HepG2 (cell line): ENCODE data around the gene SMTNL1.

ENCODE experiments used
- ASH2L ChIP-seq: fragments of 300-600, 200-600 bp; sonication (generic); IDR thresholded peaks from 2 replicates; pipeline ENCODE4 v1.7.0; 2017; ENCODE audit warnings: low read depth, mild to moderate bottlenecking, moderate library complexity, mixed read lengths, low read length; ENCODE audit not compliant: insufficient read length
- ATAD3A ChIP-seq: sonication (generic); formaldehyde crosslinking; IDR thresholded peaks from 2 replicates; pipeline ENCODE4 v1.4.0; 2020; ENCODE audit warnings: missing genetic modification reagents
- SMAD3 ChIP-seq: sonication (generic); formaldehyde crosslinking; IDR thresholded peaks from 2 replicates; pipeline ENCODE4 v1.4.0; 2020; ENCODE audit warnings: missing genetic modification reagents
- TAF15 ChIP-seq: fragments of 200-400 bp; formaldehyde crosslinking; IDR thresholded peaks from one replicate; pipeline ENCODE4 v1.6.1; 2018; ENCODE audit warnings: mild to moderate bottlenecking, low read depth, low read length; ENCODE audit not compliant: poor library complexity, severe bottlenecking
- ZNF280D ChIP-seq: sonication (generic); formaldehyde crosslinking; IDR thresholded peaks from 2 replicates; pipeline ENCODE4 v1.5.1; 2020; ENCODE audit warnings: mild to moderate bottlenecking, missing genetic modification reagents
- ZNF790 ChIP-seq: sonication (generic); formaldehyde crosslinking; IDR thresholded peaks from 2 replicates; pipeline ENCODE4 v1.8.0; 2022; ENCODE audit warnings: missing genetic modification reagents, mild to moderate bottlenecking, borderline replicate concordance
- ZNF841 ChIP-seq: sonication (generic); formaldehyde crosslinking; IDR thresholded peaks from 2 replicates; pipeline ENCODE4 v1.8.1; 2023; ENCODE audit warnings: missing genetic modification reagents, borderline replicate concordance
- TF ChIP-seq, protein P1 (sequence below): fragments of 450-650 bp; IDR thresholded peaks from 2 replicates; pipeline ENCODE4 v1.6.1; 2016
- TF ChIP-seq, protein P2 (sequence below): sonication (generic); formaldehyde crosslinking; conservative IDR thresholded peaks from 2 replicates; pipeline ENCODE4 v1.8.1; 2023; ENCODE audit warnings: missing genetic modification reagents
- TF ChIP-seq, protein P3 (sequence below): sonication (generic); formaldehyde crosslinking; IDR thresholded peaks from 2 replicates; pipeline ENCODE4 v1.5.0; 2020; ENCODE audit warnings: mild to moderate bottlenecking, missing genetic modification reagents, moderate library complexity

- TF ChIP-seq ZNF841: no peak
- TF ChIP-seq, protein P1, sequence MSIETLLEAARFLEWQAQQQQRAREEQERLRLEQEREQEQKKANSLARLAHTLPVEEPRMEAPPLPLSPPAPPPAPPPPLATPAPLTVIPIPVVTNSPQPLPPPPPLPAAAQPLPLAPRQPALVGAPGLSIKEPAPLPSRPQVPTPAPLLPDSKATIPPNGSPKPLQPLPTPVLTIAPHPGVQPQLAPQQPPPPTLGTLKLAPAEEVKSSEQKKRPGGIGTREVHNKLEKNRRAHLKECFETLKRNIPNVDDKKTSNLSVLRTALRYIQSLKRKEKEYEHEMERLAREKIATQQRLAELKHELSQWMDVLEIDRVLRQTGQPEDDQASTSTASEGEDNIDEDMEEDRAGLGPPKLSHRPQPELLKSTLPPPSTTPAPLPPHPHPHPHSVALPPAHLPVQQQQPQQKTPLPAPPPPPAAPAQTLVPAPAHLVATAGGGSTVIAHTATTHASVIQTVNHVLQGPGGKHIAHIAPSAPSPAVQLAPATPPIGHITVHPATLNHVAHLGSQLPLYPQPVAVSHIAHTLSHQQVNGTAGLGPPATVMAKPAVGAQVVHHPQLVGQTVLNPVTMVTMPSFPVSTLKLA: no peak
- no peak for TF ChIP-seq SMAD3 (CRISPR knock-in tag)
- no peak for TF ChIP-seq TAF15
- TF ChIP-seq ZNF280D (CRISPR knock-in tag): no peak
- no peak for TF ChIP-seq ATAD3A (CRISPR knock-in tag)
- no peak for TF ChIP-seq ZNF790 (CRISPR knock-in tag)
- no peak for TF ChIP-seq ASH2L
- TF ChIP-seq, protein P2, sequence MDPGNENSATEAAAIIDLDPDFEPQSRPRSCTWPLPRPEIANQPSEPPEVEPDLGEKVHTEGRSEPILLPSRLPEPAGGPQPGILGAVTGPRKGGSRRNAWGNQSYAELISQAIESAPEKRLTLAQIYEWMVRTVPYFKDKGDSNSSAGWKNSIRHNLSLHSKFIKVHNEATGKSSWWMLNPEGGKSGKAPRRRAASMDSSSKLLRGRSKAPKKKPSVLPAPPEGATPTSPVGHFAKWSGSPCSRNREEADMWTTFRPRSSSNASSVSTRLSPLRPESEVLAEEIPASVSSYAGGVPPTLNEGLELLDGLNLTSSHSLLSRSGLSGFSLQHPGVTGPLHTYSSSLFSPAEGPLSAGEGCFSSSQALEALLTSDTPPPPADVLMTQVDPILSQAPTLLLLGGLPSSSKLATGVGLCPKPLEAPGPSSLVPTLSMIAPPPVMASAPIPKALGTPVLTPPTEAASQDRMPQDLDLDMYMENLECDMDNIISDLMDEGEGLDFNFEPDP (CRISPR knock-in tag): no peak
- TF ChIP-seq, protein P3, sequence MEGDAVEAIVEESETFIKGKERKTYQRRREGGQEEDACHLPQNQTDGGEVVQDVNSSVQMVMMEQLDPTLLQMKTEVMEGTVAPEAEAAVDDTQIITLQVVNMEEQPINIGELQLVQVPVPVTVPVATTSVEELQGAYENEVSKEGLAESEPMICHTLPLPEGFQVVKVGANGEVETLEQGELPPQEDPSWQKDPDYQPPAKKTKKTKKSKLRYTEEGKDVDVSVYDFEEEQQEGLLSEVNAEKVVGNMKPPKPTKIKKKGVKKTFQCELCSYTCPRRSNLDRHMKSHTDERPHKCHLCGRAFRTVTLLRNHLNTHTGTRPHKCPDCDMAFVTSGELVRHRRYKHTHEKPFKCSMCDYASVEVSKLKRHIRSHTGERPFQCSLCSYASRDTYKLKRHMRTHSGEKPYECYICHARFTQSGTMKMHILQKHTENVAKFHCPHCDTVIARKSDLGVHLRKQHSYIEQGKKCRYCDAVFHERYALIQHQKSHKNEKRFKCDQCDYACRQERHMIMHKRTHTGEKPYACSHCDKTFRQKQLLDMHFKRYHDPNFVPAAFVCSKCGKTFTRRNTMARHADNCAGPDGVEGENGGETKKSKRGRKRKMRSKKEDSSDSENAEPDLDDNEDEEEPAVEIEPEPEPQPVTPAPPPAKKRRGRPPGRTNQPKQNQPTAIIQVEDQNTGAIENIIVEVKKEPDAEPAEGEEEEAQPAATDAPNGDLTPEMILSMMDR: no peak
These were observed 8.4 kb upstream of the SMTNL1 start for GRCh38 chr11:57529012-57529411.
